GM12875 (cell line): ENCODE measurements around the gene GADL1.

Experiments
- H3K4me3 ChIP-seq: one replicate; pipeline ENCODE4 v1.5.1; 2011; ENCODE audit warnings: low read depth, low read length, control low read depth
- TF ChIP-seq, protein P1 (sequence below): IDR thresholded peaks from 2 replicates; pipeline ENCODE4 v1.5.1; 2011; ENCODE audit warnings: low read depth, mild to moderate bottlenecking, control low read depth, inconsistent platforms, low read length, moderate library complexity, borderline replicate concordance; ENCODE audit not compliant: insufficient read depth

GADL1 gene

DNA sequence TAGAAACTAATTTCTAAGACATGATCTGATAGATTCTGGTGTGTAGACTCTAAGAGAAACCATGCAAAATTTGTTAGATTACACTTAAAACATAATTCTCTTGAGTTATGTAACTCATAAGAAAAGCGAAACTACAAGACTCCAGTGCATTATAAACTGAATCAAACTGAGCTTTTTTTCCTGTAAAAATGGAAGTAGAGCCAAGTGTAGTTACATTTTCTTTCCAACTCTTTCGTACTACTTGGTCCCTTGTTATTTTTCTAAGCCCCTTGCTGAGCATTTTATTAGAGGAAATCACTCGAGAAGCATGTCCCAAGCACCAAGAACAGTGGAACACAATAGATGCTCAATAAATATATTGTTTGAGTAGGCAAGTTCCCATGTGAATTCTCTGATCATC lies 130.2 kb downstream of the GADL1 start:
- H3K4me3 ChIP-seq: no peak overlapping the region
- TF ChIP-seq, protein P1, sequence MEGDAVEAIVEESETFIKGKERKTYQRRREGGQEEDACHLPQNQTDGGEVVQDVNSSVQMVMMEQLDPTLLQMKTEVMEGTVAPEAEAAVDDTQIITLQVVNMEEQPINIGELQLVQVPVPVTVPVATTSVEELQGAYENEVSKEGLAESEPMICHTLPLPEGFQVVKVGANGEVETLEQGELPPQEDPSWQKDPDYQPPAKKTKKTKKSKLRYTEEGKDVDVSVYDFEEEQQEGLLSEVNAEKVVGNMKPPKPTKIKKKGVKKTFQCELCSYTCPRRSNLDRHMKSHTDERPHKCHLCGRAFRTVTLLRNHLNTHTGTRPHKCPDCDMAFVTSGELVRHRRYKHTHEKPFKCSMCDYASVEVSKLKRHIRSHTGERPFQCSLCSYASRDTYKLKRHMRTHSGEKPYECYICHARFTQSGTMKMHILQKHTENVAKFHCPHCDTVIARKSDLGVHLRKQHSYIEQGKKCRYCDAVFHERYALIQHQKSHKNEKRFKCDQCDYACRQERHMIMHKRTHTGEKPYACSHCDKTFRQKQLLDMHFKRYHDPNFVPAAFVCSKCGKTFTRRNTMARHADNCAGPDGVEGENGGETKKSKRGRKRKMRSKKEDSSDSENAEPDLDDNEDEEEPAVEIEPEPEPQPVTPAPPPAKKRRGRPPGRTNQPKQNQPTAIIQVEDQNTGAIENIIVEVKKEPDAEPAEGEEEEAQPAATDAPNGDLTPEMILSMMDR: no peak

- H3K4me3 ChIP-seq: no peak overlapping the region
- TF ChIP-seq, protein P1: no peak
Observed at GRCh38 chr3:30761374-30761773, 133.1 kb downstream of the GADL1 start.

DNA sequence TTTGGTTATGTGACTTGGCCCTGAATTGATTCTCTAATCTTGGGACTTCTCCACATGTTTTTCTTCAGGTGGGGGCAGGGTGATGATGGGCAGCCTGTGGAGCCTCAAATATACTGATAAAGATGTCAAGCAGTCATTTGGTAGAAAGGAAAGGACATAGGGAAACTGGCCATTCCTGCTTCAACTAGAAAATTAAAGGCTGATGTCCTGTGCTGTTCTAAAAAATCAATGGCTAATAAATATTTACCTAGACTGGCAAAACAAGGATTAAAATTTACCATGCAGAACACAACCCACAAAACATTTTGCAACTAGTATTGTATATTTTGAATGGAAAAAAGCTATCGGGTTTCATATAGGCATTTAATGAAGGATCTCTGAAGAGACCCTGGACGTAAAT lies 133.7 kb downstream of the GADL1 start:
- TF ChIP-seq, protein P1: no peak

DNA sequence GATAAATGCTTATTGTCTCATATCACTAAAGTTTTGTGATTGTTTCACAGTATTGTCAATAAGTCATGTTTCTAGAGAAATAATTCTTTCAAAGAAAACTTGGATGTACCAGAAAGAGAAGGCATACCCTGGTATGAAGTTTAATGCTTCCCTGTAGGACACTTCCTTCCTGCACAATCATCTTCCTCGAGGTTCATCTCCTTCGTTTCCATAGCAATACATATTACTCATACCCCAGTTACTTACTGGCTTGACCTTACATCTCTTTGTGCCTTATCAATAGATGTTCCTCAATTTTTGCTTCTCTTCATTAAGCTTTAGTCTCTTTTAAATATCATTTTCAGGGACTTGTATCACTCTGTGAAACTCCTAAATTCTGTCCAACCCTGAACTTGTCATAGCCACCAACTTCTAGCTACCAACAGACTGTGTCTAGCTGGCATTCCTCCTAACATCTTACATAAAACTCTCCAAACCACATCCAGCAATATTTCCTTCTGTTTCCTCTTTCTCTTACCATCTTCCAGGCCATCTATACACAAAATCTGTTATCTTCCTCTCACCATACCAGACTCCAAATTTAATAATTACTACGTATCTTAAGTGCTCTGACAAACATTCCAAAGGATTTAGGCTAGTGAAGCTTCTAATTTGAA lies 134.3 kb downstream of the GADL1 start:
- TF ChIP-seq, protein P1: no peak

More for the DNA sequence above, 133.7 kb downstream of the GADL1 start:
- H3K4me3 ChIP-seq: no peak overlapping the region

DNA sequence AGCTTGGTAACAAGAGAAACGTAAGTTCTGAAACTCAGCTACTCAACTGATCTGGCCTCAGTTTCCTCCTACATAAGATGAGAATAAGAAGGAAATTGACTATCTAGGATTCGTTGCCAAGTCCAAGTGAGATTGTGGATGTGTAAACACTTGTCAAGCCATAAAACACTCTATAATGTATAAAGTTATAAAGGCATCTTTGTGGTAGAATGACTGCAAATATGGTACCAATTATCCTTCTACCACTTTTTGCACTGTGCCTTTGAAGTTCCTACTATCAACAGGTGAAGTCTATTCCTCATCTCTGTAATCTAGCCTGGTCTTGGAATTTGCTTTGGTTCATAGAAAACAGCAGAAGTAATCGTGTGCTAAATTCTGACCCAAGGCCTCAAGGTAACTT lies 138.2 kb downstream of the GADL1 start:
- TF ChIP-seq, protein P1: no peak
- no peak overlapping the region for H3K4me3 ChIP-seq

More for the DNA sequence above, 134.3 kb downstream of the GADL1 start:
- H3K4me3 ChIP-seq: no peak overlapping the region

GRCh38 chr3:30754426-30754825 lies 140.0 kb downstream of the GADL1 start:
- TF ChIP-seq, protein P1: no peak
- H3K4me3 ChIP-seq: no peak overlapping the region

DNA sequence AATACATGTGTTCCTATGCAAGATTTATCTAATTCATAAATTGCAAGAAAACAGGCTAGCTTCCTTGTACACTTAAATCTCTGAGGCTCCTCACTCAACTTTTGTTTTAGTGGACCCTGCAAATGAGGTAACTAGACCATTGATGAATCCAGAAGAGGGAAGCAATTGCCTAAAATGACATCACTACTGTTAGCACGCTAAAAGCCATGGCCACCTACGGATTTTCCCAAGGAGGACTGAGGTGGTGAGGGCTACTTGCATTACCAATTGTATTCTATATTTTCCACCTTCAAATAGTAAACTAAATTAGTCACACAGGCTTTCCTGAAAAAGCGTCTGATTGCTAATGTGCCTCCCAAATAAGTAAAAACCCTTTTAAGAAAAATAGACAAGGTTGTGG lies 140.7 kb downstream of the GADL1 start:
- no peak overlapping the region for H3K4me3 ChIP-seq
- TF ChIP-seq, protein P1: no peak
